ENCODE data around the gene SMYD3.

Gene SMYD3

DNA sequence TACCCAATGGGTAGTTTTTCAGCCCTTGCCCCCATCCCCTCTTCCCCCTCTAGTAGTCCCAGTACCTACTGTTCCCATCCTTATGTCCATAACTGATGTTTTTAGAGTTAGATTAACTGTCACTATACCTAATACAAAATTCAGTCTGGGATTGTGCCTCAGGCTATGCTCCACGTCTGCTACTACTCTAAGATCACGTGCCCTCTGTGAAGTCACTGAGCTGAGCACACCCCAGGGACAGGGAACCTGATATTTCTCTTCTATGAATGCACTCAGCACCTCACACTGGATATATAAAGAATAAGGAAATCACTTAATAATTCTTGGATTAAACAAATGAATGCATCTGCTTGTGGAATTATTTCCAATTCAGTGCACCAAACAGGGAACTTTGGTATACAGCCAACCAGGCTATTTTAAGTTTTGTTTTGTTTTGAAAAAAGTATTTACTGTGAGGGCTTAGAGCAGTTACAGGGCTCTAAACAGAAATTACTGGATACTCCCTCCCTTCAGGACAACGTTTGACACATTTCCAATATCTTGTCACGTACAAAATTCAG, 307.9 kb downstream of the SMYD3 start:
- no peak for DNase-seq

DNA sequence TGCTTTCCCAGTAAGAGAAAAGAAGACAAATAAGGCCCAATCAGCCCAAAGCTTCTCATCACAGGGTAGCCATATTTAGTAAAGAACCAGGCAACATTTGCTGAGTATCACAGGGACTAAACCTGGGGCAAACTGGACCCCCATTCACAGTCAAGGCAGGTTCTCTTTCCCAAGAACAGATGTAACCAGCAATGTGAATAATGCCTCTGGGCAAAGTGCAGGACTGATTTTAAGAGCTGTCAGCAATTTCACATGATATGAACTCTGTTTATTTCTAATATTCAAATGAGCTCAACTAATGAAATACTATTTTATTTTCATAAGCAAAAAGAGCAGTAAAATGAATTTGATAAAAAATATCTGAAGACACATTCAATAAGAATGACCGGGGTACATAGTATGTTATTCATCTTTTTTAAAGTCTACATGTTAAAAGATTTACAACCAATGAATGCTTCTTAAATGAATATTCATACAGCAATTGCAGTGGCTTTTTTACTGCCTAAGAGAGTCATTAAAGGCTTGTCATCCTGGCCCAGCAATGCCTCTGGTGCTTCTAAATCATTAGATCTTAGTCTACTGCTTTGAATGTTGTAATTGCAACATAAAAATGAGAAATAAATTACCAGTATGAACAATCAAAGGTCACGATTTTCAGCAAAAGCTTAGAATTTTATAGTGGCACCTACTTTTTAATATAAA, 308.8 kb downstream of the SMYD3 start:
- DNase-seq = no peak

DNA sequence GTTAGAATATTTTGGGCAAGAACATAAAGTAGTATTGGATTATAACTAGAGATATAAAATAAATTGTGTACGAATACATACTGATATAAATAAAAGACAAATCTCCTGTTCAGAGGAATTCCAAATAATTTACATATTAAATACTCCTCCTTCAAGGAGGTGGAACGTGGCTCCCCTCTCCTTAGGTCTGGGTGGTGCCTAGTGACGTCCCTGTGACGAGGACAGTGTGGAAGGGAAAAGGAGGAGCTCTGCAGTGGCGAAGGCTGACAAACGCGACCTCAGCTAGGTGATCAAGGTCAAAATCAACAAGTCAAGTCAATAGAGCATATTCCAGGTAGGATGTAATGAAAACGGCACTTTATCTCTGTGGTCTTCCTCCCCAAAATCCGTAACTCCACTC, 310.0 kb downstream of the SMYD3 start:
- DNase-seq = no peak

DNA sequence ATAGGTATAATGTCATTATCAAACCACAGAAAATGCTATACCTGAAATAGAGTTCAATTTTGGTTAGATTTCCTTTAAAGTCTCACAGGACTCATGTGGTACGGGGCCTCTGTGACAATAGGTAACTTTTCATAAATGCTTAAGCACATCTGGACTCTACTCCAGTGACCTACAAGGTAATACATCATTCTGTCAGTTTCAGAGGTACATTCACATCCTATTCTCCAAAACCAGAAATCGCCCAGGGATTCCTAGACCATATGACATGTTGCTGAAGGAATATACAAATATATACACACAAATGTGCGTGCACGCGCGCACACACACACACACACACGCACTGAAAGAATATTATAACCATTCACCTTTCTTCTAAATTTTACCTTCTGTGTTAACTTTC, 311.8 kb downstream of the SMYD3 start:
- no peak for DNase-seq

DNA sequence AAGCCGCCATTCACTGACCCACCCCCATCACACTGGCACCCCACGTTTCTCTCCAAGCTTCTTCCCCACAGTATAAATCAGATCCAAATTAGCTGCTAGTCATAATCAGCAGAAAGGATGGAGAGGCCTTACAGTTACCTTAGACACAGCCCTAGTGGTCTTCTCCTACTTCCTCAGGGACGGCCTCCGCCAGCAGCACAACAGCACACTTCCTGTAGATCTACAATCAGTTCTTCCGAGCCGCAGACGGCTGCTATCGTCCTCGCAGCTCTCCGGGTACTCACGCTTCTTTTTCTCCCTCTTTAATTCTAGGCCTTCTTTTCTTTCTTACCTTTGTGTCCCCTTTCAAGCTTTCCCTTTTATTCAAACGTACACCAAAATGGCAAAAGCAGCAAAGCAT, 313.5 kb downstream of the SMYD3 start:
- DNase-seq = no peak

DNA sequence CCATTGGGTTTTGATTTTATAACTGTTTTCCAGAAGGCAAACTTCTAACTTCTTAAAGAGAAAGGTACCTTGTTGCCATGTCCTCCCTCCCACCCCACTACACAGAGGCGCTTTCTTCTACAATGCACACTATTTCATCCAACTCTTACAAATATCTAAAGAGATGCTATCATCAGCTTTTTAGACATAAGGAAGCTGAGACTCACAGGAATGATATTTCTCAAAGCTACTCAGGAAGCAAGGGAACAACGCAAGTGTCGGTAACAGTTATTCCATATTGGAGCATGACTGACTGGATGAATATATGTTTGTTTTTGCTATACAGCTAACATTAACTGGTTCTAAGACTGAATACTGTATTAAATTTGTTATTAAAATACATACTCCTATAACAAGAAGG, 318.0 kb downstream of the SMYD3 start:
- no peak for DNase-seq

DNA sequence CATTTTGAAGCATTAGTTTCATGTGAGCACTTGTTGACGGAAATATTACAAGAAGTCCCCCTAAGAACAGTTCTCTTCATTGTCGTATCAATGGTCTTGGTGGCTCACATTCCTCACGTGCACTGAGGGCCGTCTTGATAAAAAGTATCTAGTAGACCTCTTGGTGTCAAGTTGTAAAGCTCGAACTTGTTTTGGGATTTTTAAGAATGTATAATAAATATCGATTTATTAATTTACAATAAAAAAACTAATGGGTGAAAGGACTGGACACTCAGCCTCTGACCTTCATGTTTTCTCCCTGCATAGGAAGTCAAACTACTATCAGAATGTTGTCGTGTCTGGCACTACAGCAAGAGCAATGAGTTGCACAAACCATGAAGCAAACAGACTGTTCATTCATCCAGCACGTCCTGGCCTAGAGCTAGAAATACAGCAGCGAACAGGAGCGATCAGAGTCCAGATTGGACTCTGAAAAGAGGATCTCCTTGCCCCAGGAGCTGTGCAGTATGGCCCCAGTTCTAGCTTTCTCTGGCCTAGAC, 319.2 kb downstream of the SMYD3 start:
- no peak for DNase-seq

DNA sequence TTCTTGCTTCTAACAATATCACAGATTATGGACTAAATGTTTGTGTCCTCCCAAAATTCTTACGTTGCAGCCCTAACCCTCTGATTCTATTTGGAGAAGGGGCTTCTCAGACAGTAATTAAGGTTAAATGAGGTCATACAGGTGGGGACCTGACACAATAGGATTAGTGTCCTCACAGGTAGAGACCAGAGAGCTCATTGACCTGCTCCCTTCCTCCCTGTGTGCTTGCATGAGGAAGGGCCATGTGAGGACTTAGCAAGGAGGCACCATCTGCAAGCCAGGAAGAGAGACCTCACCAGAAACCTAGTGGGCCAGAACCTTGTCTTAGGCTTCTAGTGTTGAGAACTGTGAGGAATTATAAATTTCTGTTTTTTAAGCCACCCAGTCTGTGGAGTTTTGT, 322.6 kb downstream of the SMYD3 start:
- DNase-seq = no peak

DNA sequence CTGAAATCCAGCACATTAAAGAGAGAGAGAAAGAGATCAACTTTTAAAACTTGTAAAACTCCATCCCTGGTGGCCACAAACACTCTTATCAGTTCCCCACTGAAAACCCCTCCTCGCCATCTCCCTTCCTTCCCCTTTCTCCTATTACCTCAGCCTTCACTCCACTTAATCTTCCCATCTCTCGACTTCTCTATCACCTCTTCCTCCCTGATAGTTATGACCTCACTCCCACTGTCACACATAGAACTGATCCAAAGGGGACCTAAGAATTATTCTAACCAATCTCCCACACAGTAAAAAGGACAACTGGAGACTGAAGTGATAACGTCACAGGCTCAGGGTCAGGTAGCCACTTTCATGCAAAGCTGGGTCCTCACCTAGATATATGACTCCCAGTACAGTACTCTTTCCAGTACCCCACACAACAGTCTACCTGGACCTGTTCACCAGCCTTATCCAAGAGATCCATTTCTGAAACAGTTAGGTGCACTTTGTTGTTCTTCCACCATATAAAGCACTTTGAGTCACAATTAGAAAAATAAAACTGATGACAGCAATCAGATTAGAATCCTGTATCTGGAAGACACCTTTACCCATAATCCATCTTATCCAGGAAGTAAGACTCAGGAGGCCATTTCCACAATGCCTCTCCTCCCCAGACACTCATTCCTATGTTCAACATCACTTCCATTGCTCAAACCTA, 324.8 kb downstream of the SMYD3 start:
- no peak for DNase-seq

DNA sequence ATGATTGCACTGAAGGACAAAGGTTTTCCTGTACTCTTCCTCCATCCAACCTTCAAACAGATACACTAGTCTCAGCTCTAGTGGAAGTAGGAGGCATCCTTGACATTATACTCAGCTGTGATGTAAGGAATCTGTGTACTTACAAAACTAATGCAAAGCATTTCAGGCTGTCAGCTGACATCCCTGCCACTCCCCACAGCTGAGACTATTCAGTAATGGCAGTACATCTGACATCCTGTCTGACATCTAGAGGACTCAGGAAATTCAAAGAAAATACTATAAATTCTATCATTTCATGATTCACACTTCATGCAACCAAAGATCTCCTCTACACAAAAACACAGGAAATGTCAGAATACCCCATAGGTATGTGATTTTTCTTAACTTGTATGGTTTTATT, 325.8 kb downstream of the SMYD3 start:
- no peak for DNase-seq

DNA sequence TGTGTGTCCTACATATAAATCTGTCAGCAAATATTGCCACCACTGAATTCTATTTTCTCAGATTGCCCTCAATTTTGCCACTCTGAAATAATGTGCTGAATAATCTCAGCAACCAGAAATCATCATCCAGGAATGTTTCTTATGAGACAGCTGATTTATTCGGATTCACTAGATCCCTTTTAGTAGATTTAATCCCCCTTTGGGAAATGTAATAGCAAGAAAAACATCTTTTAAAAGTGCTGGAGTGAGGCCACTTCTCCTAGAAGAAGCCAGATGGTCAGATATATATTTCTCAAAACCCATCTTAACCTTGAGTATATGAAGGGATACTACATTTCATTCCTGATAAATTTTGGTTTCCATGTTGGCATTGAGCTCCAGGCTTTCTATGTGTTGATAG, 327.7 kb downstream of the SMYD3 start:
- no peak for DNase-seq

DNA sequence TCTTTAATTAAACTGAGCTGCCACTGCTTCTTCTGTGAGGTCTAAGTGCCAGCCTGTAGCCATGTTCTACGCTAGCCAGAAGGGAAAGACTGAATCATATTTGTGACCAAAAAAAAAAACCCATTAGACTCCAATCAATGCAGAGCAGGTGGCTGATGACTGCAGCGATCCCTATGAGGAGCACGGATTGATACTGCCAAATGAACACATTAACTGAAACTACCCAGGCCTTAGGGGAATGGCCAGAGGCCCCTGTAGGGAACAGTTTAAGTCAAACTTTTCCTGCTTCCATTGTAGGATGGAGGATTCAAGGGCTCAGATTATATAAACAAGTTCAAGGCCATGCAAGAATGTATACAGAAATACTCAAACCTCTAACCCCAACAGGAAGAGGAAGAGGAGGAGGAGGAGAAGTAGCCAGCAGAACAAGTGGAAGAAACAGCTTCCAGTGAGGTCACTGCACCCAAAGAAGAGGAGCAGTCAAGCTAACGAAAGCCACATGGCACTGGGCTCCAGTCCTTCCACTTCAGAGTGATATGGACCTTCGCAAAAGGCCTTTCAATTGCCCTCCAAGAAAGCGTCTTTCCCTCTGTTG, 328.3 kb downstream of the SMYD3 start:
- DNase-seq = no peak

DNA sequence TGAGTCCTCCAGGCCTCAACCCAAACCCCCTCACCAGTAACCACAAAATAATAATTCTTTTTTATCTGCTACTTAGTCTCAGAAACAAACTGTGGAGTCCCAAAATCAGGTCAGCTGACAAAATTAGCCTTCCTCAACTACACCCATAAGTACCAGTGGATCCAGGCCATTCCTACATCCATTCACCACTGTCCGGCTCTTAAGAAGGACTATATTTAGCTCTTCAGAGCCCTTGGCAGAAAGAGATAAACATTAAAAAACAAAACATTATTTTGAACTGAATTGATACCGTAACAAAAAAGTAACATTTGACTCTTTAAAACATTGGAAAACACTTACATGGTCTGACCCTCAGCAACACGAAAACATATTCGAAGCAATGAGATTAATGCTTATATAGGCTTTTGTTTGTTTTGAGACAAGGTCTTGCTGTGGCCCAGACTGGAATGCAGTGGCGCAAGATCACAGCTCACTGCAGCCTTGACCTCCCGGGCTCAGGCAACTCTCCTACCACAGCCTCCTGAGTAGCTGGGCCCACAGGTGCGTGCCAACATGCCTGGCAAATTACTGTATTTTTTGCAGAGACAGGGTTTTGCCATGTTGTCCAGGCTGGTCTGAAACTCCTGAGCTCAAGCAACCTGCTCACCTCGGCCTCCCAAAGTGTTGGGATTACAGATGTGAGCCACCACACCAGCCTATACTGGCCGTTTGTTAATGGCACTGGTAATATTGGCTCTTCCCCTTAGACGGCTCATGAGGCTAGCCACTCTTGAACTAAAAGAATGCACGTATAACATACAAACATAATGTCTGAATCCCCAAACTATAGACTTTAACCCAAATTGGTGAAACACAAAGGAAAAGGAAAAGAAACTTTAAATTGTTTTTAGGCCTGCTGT, 330.7 kb downstream of the SMYD3 start:
- no peak for DNase-seq

DNA sequence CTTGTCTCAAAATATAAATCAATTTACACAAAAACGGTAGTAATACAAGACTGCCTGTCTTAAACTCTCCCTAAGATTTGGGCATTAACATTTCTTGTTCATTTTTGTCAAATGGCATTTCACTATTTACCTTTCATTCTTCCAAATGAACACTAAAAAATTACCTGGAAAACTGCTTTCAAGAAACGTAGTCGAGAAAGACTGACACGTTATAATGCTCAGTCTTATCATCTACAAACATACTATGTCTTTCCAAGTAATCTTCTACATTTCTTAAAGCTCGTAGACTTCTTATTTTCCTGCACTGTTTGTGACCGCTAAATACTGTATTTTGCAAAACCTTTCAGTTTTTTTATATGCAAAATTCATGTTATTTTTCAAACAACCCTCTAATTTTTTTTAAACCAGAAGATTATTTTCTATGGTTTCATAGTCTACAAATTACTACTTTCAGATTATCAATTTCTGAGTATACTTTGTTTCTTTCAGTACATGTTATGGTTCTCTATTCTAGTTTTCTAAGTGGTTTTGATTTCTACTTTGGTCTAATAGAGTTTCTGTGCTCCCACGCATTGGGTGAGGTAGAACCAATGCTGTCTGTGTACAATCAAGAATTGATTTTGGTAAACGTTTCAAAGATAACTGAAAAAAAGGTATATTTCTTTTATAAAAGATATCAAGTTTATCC, 336.4 kb downstream of the SMYD3 start:
- DNase-seq = no peak

DNA sequence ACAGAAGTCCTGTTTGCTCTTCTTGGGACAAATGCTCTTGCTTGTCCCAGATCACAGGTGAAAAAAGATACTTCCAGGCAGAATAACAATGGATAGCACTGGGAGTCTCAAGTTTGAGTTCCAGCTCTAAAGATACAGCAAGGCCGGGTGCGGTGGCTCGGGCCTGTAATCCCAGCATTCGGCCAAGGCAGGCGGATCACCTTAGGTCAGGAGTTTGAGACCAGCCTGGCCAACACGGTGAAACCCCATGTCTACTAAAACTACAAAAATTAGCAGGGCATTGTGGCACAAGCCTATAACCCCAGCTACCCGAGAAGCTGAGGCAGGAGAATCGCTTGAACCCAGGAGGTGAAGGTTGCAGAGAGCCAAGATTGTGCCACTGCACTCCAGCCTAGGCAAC, 337.6 kb downstream of the SMYD3 start:
- DNase-seq = no peak

DNA sequence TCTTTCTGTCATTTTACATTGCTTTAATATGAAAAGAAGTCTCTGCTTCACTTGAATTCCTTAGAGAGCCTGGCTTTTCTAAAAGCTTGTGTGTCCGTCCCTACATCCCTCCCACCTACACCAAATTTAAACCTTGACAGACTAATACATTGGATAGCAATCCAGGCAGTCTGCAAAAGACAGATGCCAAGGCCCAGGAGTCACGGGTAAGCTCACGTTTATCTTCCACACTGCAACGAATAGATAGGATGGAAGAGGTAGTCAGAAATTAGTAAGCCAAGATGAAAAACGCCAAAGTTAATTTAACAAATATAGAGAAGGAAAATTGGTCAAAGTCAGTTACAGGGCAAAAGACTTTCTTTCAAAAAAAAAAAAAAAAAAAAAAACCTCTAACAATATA, 338.1 kb downstream of the SMYD3 start:
- DNase-seq = no peak

DNA sequence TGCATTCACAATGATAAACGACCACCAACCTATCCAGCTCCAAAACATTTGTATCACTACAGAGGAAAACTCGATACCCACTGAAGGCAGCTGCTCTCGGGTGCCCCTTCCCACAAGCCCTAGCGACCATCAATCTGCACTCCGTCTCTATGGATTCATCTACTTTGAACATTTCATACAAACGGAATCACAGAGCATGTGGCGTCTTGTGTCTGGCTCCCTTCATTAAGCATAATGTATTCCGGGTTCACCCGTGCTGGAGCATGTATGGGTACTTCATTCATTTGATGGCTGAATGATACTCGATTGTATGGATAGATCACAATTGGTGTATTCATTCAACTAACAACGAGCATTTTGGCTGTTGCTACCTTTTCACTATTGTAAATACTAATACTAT, 340.2 kb downstream of the SMYD3 start:
- no peak for DNase-seq

DNA sequence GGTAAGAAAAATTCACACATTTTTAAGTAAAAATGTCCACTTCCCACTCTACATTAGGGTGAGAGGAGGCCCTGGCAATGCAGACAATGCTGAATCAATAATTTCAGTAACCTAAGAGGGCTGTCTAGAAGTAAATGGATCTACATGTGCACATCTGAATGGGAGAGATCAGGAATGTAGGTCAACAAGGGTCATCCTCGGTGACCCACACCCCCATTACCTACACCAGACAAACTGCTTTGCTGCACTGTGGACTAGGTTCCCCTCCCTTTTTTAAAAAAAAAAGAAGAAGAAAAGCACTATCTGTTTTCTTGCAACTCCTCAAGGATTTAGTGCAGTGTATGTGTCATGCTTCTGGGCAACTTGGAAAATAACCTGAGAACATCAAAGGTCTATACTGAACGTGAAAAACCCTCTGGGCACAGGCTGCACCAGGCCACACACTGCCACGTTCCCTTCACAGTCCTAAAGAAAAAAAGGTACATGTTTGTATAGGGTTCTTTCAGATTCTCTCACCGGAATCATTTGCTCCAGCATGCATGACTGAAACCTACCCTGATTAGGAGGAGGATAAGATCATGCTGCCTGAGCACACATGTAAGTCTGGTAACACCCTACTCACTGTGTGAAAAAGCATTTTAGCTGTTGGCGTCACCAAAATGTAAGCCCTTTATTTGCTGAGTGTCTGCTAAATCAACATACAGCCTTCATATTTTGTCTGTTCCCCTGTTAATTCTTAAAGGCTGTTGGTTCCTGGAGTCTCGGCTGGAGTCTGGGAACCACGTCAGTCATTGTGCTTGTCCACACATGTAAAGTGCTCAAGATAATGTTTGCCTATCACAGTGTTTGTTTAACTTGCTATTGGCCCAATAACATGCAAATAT, 341.0 kb downstream of the SMYD3 start:
- no peak for DNase-seq

DNA sequence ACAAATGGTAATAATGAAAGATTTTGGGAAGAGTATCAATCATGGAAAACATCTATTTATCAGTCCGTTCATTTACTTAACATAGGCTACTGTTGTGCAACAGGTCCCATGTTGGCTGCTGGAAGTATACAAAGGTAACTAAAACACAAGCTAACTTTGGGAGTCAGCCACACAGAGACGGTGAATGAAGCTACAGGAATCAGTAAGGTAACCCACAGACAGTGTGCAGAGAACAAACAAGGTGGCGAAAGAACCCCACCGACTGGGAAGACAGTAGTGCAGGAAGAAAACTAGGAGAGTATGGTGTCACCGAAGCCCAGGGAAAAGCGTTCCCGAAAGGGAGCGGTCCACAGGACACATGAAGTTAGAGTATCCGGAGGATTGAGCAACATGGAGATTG, 342.3 kb downstream of the SMYD3 start:
- DNase-seq = no peak

DNA sequence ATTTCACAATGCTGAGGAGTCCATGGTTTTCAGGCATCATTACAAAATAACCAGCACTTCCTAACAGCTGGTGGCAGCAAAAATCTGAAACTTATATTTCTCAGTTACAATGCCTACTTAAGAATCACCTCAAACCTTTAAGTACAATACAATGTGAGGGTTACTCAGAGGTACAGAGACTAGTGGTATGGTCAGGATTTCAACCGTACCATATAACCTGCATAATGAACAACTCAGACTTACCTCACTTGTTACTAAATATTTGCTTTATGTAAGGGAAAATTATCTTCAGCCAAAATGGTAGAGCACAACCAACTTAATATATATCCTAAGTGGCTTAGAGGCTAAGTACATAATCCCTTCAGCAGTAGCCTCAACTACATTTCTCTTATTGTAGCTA, 344.5 kb downstream of the SMYD3 start:
- DNase-seq = no peak

DNA sequence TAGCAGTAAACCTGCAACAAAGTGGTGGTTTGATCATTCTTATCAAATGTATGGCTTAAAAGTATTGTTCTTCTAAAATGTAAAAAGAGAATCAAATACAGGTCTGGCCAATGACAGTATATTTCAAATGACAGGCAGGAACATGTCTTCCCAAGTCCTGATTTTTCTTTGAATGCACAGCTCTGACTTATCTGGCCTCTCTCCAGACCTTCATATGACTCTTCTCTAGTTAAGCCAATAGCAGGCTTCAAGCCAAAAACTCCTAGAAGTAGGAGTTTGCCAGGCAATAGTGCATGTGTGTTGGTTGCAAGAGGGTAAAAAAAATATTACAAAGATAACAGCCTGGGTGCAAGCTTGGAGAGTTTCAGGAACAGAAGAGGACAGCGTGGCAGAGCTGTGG, 345.5 kb downstream of the SMYD3 start:
- DNase-seq = no peak

Measured in CD4-positive, alpha-beta T cell treated with Interleukin-21 for 1 hour (primary cell).